ENCODE results near the gene STX1A. TPM values are rescaled to one million over a fixed set of nuclear protein-coding genes. Genes with fewer than 3 reads are reported as not detected.

STX1A gene
- total RNA-seq, 2 donors from 2014 or later, result 9.9 to 12.5 TPM

- ATAC-seq (no peak), DNase-seq (no peak)
- no peaks in the 10 kb centered on the region for H3K9me3 ChIP-seq
- no peaks in the 10 kb centered on the region for H3K27me3 ChIP-seq
- TF ChIP-seq POLR2A (IDR thresholded peaks at IDR 0.05), result no peak
- TF ChIP-seq CTCF (IDR thresholded peaks at IDR 0.05), result no peak
- no peaks in the 10 kb centered on the region for H3K36me3 ChIP-seq (replicated peaks in 1 of 2; ENCODE audit: insufficient read depth in 1 of 2, low read depth in 2 of 2)
- no peak overlapping the region for H3K27ac ChIP-seq
- WGBS, 2 donors, result 62 to 64% methylated on average over 9 of the region's 9 CpGs
- H3K4me1 ChIP-seq, result peaks cover 11% of the 10 kb centered on the region
- intact Hi-C loops (cut with DNase I), result no loop called here
- no peak overlapping the region for H3K4me3 ChIP-seq
Measured at GRCh38 chr7:73649576-73649975, 69.9 kb downstream of the STX1A start.

MicroRNAs encoded within 50 kb of the gene (microRNA counts, 767-probe panel; counts per million panel counts)
- 0 to 736 counts per million in 2 donors for microRNA hsa-miR-4284

Small RNA genes within 50 kb of the gene (microRNA-seq; reads per million reads assigned to microRNA genes)
- 0 reads per million in 2 donors for gene MIR4284 (ENCODE audit: borderline number of aligned reads in 2 of 2, borderline replicate concordance in 2 of 2)

Small RNA genes within 50 kb of the gene (small RNA-seq; reads per million reads assigned to genes)
- gene MIR4284 (not detected), gene RN7SL265P (not detected)

Other genes starting within 250 kb of the STX1A start
- 10 to 100 TPM; 28.3 to 32.3 TPM for gene BAZ1B, start 197.4 kb downstream of the STX1A start, total RNA-seq
- gene BCL7B, start 162.0 kb downstream of the STX1A start, total RNA-seq, result 10 to 100 TPM; 44.4 to 90.0 TPM
- 10 to 100 TPM; 25.9 to 30.7 TPM for gene TBL2, start 141.1 kb downstream of the STX1A start, total RNA-seq
- gene MLXIPL, start 95.1 kb downstream of the STX1A start, total RNA-seq, result 10 to 100 TPM; 13.5 to 33.0 TPM
- gene VPS37D, start 51.8 kb downstream of the STX1A start, total RNA-seq, result 1 to 10 TPM; 1.3 to 6.0 TPM
- 1 to 10 TPM; 3.6 to 5.6 TPM for gene DNAJC30, start 36.2 kb downstream of the STX1A start, total RNA-seq
- 10 to 100 TPM; 34.3 to 43.3 TPM for gene BUD23, start 36.1 kb downstream of the STX1A start, total RNA-seq
- gene ABHD11, start 19.1 kb upstream of the STX1A start, total RNA-seq, result 10 to 100 TPM; 21.5 to 22.7 TPM
- 100 to 1,000 TPM in 1 of 2 donors, 10 to 100 TPM in 1; 94.2 to 150 TPM for gene CLDN3, start 50.6 kb upstream of the STX1A start, total RNA-seq
- gene CLDN4, start 111.3 kb upstream of the STX1A start, total RNA-seq, result 10 to 100 TPM; 65.6 to 76.8 TPM
- 1 to 10 TPM; 2.1 to 3.3 TPM for gene METTL27, start 122.8 kb upstream of the STX1A start, total RNA-seq
- gene TMEM270, start 141.5 kb upstream of the STX1A start, total RNA-seq, result not detected